ENCODE results near the gene CD22. TPM values are rescaled to one million over a fixed set of nuclear protein-coding genes. Genes with fewer than 3 reads are reported as not detected.

The CD22 gene
- total and polyA plus RNA-seq, 2 of the 4 experiments (the other 2 are of a cell fraction): 0.18 to 0.22 TPM

DNA sequence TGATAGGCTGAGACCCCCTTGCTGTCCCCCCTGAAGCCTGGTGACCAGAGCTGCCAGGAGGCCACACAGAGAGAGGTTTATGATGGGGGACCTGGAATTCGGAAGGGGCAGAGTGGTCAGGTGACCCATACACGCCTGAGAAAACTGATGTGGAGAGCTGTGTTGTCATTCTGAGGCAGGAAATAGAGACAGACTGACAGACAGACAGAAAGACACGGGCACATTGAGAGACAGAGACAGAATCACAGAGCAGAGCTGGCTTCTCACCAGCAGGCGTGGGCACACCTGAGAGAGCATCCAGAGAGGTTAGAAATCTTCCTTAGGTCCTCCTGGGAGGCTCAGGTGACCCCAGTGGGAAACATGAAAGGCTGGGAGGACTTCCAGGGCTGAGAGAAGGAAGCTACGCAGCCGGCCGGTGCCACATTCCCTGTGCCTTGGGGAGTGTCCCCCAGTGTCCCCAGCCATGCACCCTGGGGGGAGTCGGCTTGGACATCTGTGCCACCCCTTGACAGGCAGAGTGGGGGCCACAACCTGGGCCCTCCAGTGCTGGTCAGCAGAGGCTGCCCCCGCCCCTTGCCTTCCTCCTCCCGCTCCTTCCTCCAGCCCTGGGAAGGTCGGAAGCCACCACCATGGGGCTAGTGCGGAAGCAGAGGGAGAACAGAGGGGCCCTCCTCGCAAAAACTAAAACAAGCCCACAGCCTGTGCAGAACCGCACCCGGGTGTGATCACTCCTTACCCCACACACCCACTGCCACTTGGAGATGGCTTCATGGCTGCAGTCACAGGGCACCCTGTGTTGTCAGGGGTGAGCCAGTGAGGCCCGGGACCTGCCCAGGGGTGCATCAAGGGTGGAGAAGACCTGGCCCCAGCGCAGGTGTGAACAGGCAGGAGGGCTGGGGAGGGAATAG is 20.9 kb downstream of the CD22 start:
- in situ Hi-C loops (cut with MboI; ENCODE audit: low sequenced_read_pairs): loop anchor here (25.0 kb wide), 1 partner anchor 237 kb away; the partner anchor contains the start of gene PMIS2
- H3K23ac ChIP-seq (ENCODE audit: low read depth, low read length): no peak overlapping the region

More for the DNA sequence above, 20.9 kb downstream of the CD22 start:
- Histone ChIP-seq H3K36me3 (ENCODE audit: control insufficient read depth, insufficient read depth, low read length) (no peaks in the 10 kb centered on the region), H3K27me3 (ENCODE audit: control insufficient read depth, insufficient read depth, low read length) (peaks cover 13% of the 10 kb centered on the region), H4K20me1 (ENCODE audit: insufficient read depth, low read length) (no peaks in the 10 kb centered on the region), H3K9ac (ENCODE audit: low read depth, low read length) (no peak overlapping the region), H2AK9ac (replicated peaks; ENCODE audit: low read depth, low read length, poor library complexity) (no peak overlapping the region), H3K14ac (replicated peaks; ENCODE audit: low read depth, low read length) (no peak overlapping the region), H3K27ac (ENCODE audit: insufficient read depth, low read length) (no peak overlapping the region), H3K18ac (ENCODE audit: low read depth, low read length) (no peak overlapping the region), H3K4me3 (ENCODE audit: insufficient read depth, low read depth, low read length) (no peak overlapping the region), H2BK5ac (ENCODE audit: low read depth, low read length, poor library complexity, severe bottlenecking) (no peak overlapping the region), H3K9me3 (ENCODE audit: control insufficient read depth, insufficient read depth, low read length) (no peaks in the 10 kb centered on the region), H2AFZ (replicated peaks; ENCODE audit: low read length, poor library complexity) (no peak overlapping the region), H3K4me1 (ENCODE audit: control insufficient read depth, insufficient read depth, low read length) (no peaks in the 10 kb centered on the region), H2BK15ac (ENCODE audit: low read depth, low read length) (no peak overlapping the region), H4K5ac (ENCODE audit: low read depth, low read length) (no peak overlapping the region), H4K91ac (ENCODE audit: insufficient read depth, low read depth, low read length) (no peak overlapping the region), H4K8ac (ENCODE audit: low read depth in 2 of 2, low read length in 2 of 2) (no peak overlapping the region), H3K9me1 (ENCODE audit: insufficient read depth, low read length) (no peaks in the 10 kb centered on the region), H2BK20ac (ENCODE audit: low read depth, low read length) (no peak overlapping the region), H3K56ac (ENCODE audit: extremely low read depth, insufficient read depth, low read length) (no peak overlapping the region), H3K4me2 (ENCODE audit: low read depth, low read length) (no peak overlapping the region), H2BK120ac (ENCODE audit: low read depth, low read length) (no peak overlapping the region), H3K4ac (ENCODE audit: low read depth, low read length) (no peak overlapping the region), H3K79me1 (ENCODE audit: low read depth in 1 of 2, low read length in 2 of 2) (no peaks in the 10 kb centered on the region), H2AK5ac (ENCODE audit: low read depth, low read length) (no peak overlapping the region)
- ATAC-seq (ENCODE audit: low read depth): no peak
- POLR2A ChIA-PET (ENCODE audit: unreplicated experiment): no interaction called here
- CTCF ChIA-PET: no interaction called here
- TF ChIP-seq RFX5 (IDR thresholded peaks at IDR 0.05; ENCODE audit: low read depth, low read length) (no peak), SMC3 (IDR thresholded peaks at IDR 0.05; ENCODE audit: low read depth, low read length) (no peak), NFE2L2 (IDR thresholded peaks at IDR 0.05; ENCODE audit: low read depth, low read length) (no peak)
- TF ChIP-seq, protein P1, sequence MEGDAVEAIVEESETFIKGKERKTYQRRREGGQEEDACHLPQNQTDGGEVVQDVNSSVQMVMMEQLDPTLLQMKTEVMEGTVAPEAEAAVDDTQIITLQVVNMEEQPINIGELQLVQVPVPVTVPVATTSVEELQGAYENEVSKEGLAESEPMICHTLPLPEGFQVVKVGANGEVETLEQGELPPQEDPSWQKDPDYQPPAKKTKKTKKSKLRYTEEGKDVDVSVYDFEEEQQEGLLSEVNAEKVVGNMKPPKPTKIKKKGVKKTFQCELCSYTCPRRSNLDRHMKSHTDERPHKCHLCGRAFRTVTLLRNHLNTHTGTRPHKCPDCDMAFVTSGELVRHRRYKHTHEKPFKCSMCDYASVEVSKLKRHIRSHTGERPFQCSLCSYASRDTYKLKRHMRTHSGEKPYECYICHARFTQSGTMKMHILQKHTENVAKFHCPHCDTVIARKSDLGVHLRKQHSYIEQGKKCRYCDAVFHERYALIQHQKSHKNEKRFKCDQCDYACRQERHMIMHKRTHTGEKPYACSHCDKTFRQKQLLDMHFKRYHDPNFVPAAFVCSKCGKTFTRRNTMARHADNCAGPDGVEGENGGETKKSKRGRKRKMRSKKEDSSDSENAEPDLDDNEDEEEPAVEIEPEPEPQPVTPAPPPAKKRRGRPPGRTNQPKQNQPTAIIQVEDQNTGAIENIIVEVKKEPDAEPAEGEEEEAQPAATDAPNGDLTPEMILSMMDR (conservative IDR thresholded peaks at IDR 0.05; ENCODE audit: low read depth, low read length): no peak
- intact Hi-C loops (cut with micrococcal nuclease): loop anchor here (10.0 kb wide), 1 partner anchor 115 kb away; no protein-coding TSS in a partner anchor
- no peak for DNase-seq
- no TSS peak for BruUV-seq (replicated peaks)
- dilution Hi-C loops (cut with HindIII; ENCODE audit: low sequenced_read_pairs, unreplicated experiment): no loop called here
- WGBS, 2 experiments (ENCODE audit: extremely low coverage in 2 of 2, insufficient read length in 1 of 2): 44% methylated on average over 7 of the region's 17 CpGs; no CpG with 5 or more reads in 1 of the 2 experiments

All from IMR-90 (cell line).